Measurements from ENCODE around the gene GPR65. TPM values are rescaled to one million over a fixed set of nuclear protein-coding genes. Genes with fewer than 3 reads are reported as not detected.

Gene GPR65
- polyA plus RNA-seq, 1 of the 3 experiments (the other 2 are of a cell fraction), result under 0.01 TPM

GRCh38 chr14:87996291-87996592 lies 8.7 kb upstream of the GPR65 start (continued):
- TF ChIP-seq PBX3 (IDR thresholded peaks at IDR 0.05), result no peak

- Histone ChIP-seq H2AFZ (ENCODE audit: low read depth) (no peak overlapping the region), H3K27ac (ENCODE audit: low read depth in 2 of 2, low read length in 1 of 2) (no peak overlapping the region), H3K9me3 (no peaks in the 10 kb centered on the region), H3K4me2 (no peak overlapping the region), H3F3A (replicated peaks; ENCODE audit: insufficient read depth) (no peaks in the 10 kb centered on the region), H3K79me2 (ENCODE audit: insufficient read depth) (no peaks in the 10 kb centered on the region), H3K9ac (no peak overlapping the region), H3K4me3 (ENCODE audit: low read depth in 2 of 2, low read length in 1 of 2) (no peak overlapping the region), H4K20me1 (ENCODE audit: insufficient read depth) (no peaks in the 10 kb centered on the region), H3K27me3 (ENCODE audit: insufficient read depth) (no peaks in the 10 kb centered on the region), H3K36me3 (replicated peaks in 1 of 2; ENCODE audit: control insufficient read depth in 1 of 2, insufficient read depth in 2 of 2, low read length in 1 of 2) (no peaks in the 10 kb centered on the region), H3K4me1 (ENCODE audit: control insufficient read depth in 1 of 2, insufficient read depth in 2 of 2, low read depth in 1 of 2, low read length in 1 of 2) (peaks cover 0 to under 1% of the 10 kb centered on the region in 2 experiments; a peak in 1 of 4 replicates), H3K9me2 (no peaks in the 10 kb centered on the region)
- CTCF ChIA-PET, result interaction anchor here (1.3 to 1.7 kb wide), 2 partner anchors 16 to 191 kb away, joined by 3 to 5 read pairs; no protein-coding TSS in a partner anchor
- POLR2A ChIA-PET, result no interaction called here
- no peak for DNase-seq
- TF ChIP-seq EZH2phosphoT487 (IDR thresholded peaks at IDR 0.05; ENCODE audit: borderline replicate concordance, low read depth) (no peak), REST (IDR thresholded peaks at IDR 0.05; ENCODE audit: low read depth, low read length) (no peak), IRF3 (IDR thresholded peaks at IDR 0.05; ENCODE audit: low read depth, low read length) (no peak), TAF1 (IDR thresholded peaks at IDR 0.05; ENCODE audit: borderline replicate concordance, low read depth, low read length) (no peak), CHD2 (IDR thresholded peaks at IDR 0.05; ENCODE audit: low read length, partially characterized antibody) (no peak), YY1 (IDR thresholded peaks at IDR 0.05; ENCODE audit: low read depth) (no peak), MXI1 (IDR thresholded peaks at IDR 0.05; ENCODE audit: low read depth, low read length) (no peak), EP300 (IDR thresholded peaks at IDR 0.05; ENCODE audit: borderline replicate concordance in 1 of 2, low read depth in 1 of 2, low read length in 1 of 2) (no peak), ELF1 (IDR thresholded peaks at IDR 0.05) (no peak), SMC3 (IDR thresholded peaks at IDR 0.05; ENCODE audit: low read depth, low read length) (no peak), USF1 (IDR thresholded peaks at IDR 0.05; ENCODE audit: borderline replicate concordance, low read depth) (no peak), RAD21 (IDR thresholded peaks at IDR 0.05; ENCODE audit: low read length) (no peak)
Measured at GRCh38 chr14:87998482-87998881, 6.5 kb upstream of the GPR65 start.
